SK-N-SH (cell line): ENCODE measurements around the gene PMM2. TPM values are rescaled to one million over a fixed set of nuclear protein-coding genes. Genes with fewer than 3 reads are reported as not detected.

Experiments
- CTCF ChIA-PET: fragments of 300-600, 350-600 bp; formaldehyde crosslinking; extraction: SDS; loops from one replicate; lab custom pipeline; 2021; lab: Yijun Ruan, JAX
- POLR2A ChIA-PET: fragments of 350-600 bp; sonication (Branson Sonifier 250); formaldehyde crosslinking; extraction: SDS; loops from one replicate; lab custom pipeline; 2020; ENCODE audit warnings: antibody characterized with exemption, inconsistent platforms; lab: Yijun Ruan, JAX
- DNase-seq: peaks from one replicate; pipeline ENCODE4 v3.0.0; 2012
- H2AFZ ChIP-seq: fragments of 200-600 bp; sonication (generic); 2 replicates; pipeline ENCODE4 v1.8.1; 2016; ENCODE audit warnings: antibody characterized with exemption, mild to moderate bottlenecking, low read depth
- H3F3A ChIP-seq: fragments of 200-600 bp; sonication (generic); replicated peaks from 2 replicates; pipeline ENCODE3; 2016; ENCODE audit warnings: antibody characterized with exemption, mild to moderate bottlenecking; ENCODE audit not compliant: insufficient read depth
- H3K27ac ChIP-seq, 2 experiments: fragments of 200-500 bp in 1 of 2; fragments of 200-600 bp in 1 of 2; sonication (Bioruptor generic) in 1 of 2; sonication (generic), shearing (Covaris generic) in 1 of 2; 2 replicates each; pipeline versions ENCODE4 v1.5.1 to v1.6.1; 2014 to 2016; ENCODE audit warnings: low read depth in 2 of 2, inconsistent platforms in 1 of 2, low read length in 1 of 2, mild to moderate bottlenecking in 1 of 2, mixed read lengths in 1 of 2
- H3K27me3 ChIP-seq: fragments of 200-600 bp; sonication (generic), shearing (Covaris generic); 2 replicates; pipeline ENCODE4 v1.6.1; 2016; ENCODE audit warnings: mixed run types; ENCODE audit not compliant: insufficient read depth
- H3K36me3 ChIP-seq, 2 experiments: fragments of 200-500 bp in 1 of 2; fragments of 200-600 bp in 1 of 2; sonication (Bioruptor generic) in 1 of 2; sonication (generic) in 1 of 2; replicated peaks in 1 of 2; 2 replicates each; pipeline versions ENCODE3 to v1.5.1; 2014 to 2016; ENCODE audit warnings: low read length in 1 of 2, mild to moderate bottlenecking in 1 of 2; ENCODE audit not compliant: insufficient read depth in 2 of 2, control insufficient read depth in 1 of 2
- H3K4me1 ChIP-seq, 2 experiments: fragments of 200-500 bp in 1 of 2; fragments of 200-600 bp in 1 of 2; sonication (Bioruptor generic) in 1 of 2; sonication (generic), shearing (Covaris generic) in 1 of 2; 2 replicates each; pipeline versions ENCODE4 v1.5.1 to v1.6.1; 2014 to 2016; ENCODE audit warnings: low read depth in 1 of 2, low read length in 1 of 2, mixed run types in 1 of 2; ENCODE audit not compliant: insufficient read depth in 2 of 2, control insufficient read depth in 1 of 2
- H3K4me2 ChIP-seq: fragments of 200-600 bp; sonication (generic), shearing (Covaris generic); 2 replicates; pipeline ENCODE4 v1.6.1; 2017; ENCODE audit warnings: mixed run types
- H3K4me3 ChIP-seq, 2 experiments: fragments of 200-500 bp in 1 of 2; fragments of 200-600 bp in 1 of 2; sonication (Bioruptor generic) in 1 of 2; sonication (generic), shearing (Covaris generic) in 1 of 2; 2 replicates each; pipeline versions ENCODE4 v1.5.1 to v1.8.1; 2014 to 2016; ENCODE audit warnings: low read depth in 2 of 2, inconsistent platforms in 1 of 2, low read length in 1 of 2, mild to moderate bottlenecking in 1 of 2, mixed read lengths in 1 of 2, moderate library complexity in 1 of 2
- H3K79me2 ChIP-seq: fragments of 200-600 bp; sonication (generic); 2 replicates; pipeline ENCODE4 v1.8.1; 2017; ENCODE audit warnings: mild to moderate bottlenecking; ENCODE audit not compliant: insufficient read depth
- H3K9ac ChIP-seq: fragments of 200-600 bp; sonication (generic); 2 replicates; pipeline ENCODE4 v1.6.1; 2017; ENCODE audit warnings: mixed run types
- H3K9me2 ChIP-seq: fragments of 200-600 bp; sonication (generic); 2 replicates; pipeline ENCODE4 v1.6.1; 2017; ENCODE audit warnings: mixed run types
- H3K9me3 ChIP-seq: fragments of 200-600 bp; sonication (generic); 2 replicates; pipeline ENCODE4 v1.6.1; 2017; ENCODE audit warnings: mixed run types, mild to moderate bottlenecking, moderate library complexity
- H4K20me1 ChIP-seq: fragments of 200-600 bp; sonication (generic); 2 replicates; pipeline ENCODE4 v1.6.1; 2017; ENCODE audit warnings: mild to moderate bottlenecking, mixed run types; ENCODE audit not compliant: insufficient read depth
- CHD2 ChIP-seq: fragments of 150-350 bp; IDR thresholded peaks from 2 replicates; pipeline ENCODE4 v1.6.1; 2018; ENCODE audit warnings: low read length; ENCODE audit not compliant: partially characterized antibody
- CTCF ChIP-seq: fragments of 200-600 bp; sonication (generic); IDR thresholded peaks from 2 replicates; pipeline ENCODE4 v1.6.1; 2017; ENCODE audit warnings: antibody characterized with exemption, mild to moderate bottlenecking, moderate library complexity
- ELF1 ChIP-seq: IDR thresholded peaks from 2 replicates; pipeline ENCODE4 v1.4.0; 2012
- EP300 ChIP-seq, 2 experiments: IDR thresholded peaks; 2 replicates each; pipeline versions ENCODE4 v1.4.0 to v1.6.1; 2012; ENCODE audit warnings: borderline replicate concordance in 1 of 2, low read depth in 1 of 2, low read length in 1 of 2
- FOSL2 ChIP-seq: IDR thresholded peaks from 2 replicates; pipeline ENCODE4 v1.4.0; 2012; ENCODE audit warnings: low read depth, mild to moderate bottlenecking, moderate library complexity, borderline replicate concordance
- GABPA ChIP-seq: IDR thresholded peaks from 2 replicates; pipeline ENCODE4 v1.4.0; 2012; ENCODE audit warnings: low read depth, mild to moderate bottlenecking
- GATA2 ChIP-seq: sonication (generic); formaldehyde crosslinking; IDR thresholded peaks from 2 replicates; pipeline ENCODE4 v1.5.0; 2020; ENCODE audit warnings: mild to moderate bottlenecking, missing genetic modification reagents
- JUND ChIP-seq: IDR thresholded peaks from 2 replicates; pipeline ENCODE4 v1.4.0; 2012
- MAX ChIP-seq: IDR thresholded peaks from 2 replicates; pipeline ENCODE4 v1.4.0; 2012; ENCODE audit warnings: low read depth
- MEF2A ChIP-seq: IDR thresholded peaks from 2 replicates; pipeline ENCODE4 v1.4.0; 2012; ENCODE audit warnings: low read depth, borderline replicate concordance
- NFIC ChIP-seq: IDR thresholded peaks from 2 replicates; pipeline ENCODE4 v1.4.0; 2012; ENCODE audit warnings: borderline replicate concordance
- PBX3 ChIP-seq: IDR thresholded peaks from 2 replicates; pipeline ENCODE4; 2012
- POLR2AphosphoS5 ChIP-seq: IDR thresholded peaks from 2 replicates; pipeline ENCODE4 v1.6.1; 2012; ENCODE audit warnings: low read depth, low read length
- RCOR1 ChIP-seq: fragments of 150-350 bp; IDR thresholded peaks from 2 replicates; pipeline ENCODE4 v1.6.1; 2017; ENCODE audit warnings: antibody characterized with exemption, low read length
- REST ChIP-seq: IDR thresholded peaks from 2 replicates; pipeline ENCODE4 v1.6.1; 2012; ENCODE audit warnings: mild to moderate bottlenecking, low read depth, low read length, moderate library complexity
- SMC3 ChIP-seq: IDR thresholded peaks from 2 replicates; pipeline ENCODE4 v1.6.1; 2012; ENCODE audit warnings: low read depth, low read length, improper control_type of control experiment
- TAF1 ChIP-seq: IDR thresholded peaks from 2 replicates; pipeline ENCODE4 v1.6.1; 2012; ENCODE audit warnings: low read depth, mild to moderate bottlenecking, low read length, moderate library complexity, borderline replicate concordance
- TCF12 ChIP-seq: IDR thresholded peaks from 2 replicates; pipeline ENCODE4 v1.4.0; 2012
- YY1 ChIP-seq: IDR thresholded peaks from 2 replicates; pipeline ENCODE4 v1.4.0; 2012; ENCODE audit warnings: low read depth, mild to moderate bottlenecking
- WGBS: methylation state at CpG from one replicate; pipeline ENCODE4 v1.1.6; 2017; ENCODE audit warnings: low lambda C conversion rate; 5-methylcytosine and 5-hydroxymethylcytosine counted together
- polyA plus RNA-seq, 3 experiments: library from polyadenylated mRNA; depleted of rRNA; stranded (reverse); fragments of >200 nt; gene quantifications; 2 replicates each; pipeline ENCODE4 v1.2.3, GENCODE V29; 2012

The PMM2 gene
- polyA plus RNA-seq, 1 of the 3 experiments (the other 2 are of a cell fraction) = 24.3 TPM

GRCh38 chr16:8850279-8850885 lies 52.7 kb downstream of the PMM2 start:
- H3K4me1 ChIP-seq = peaks cover 13 to 21% of the 10 kb centered on the region in 2 experiments; a peak in 3 of 4 replicates
- DNase-seq = peak; percentile 36
- H2AFZ ChIP-seq = no peak overlapping the region
- no peaks in the 10 kb centered on the region for H3K27me3 ChIP-seq
- peaks cover 28% of the 10 kb centered on the region; the same call in 1 of the 2 replicates for H3K79me2 ChIP-seq
- no peaks in the 10 kb centered on the region for H3K9me3 ChIP-seq
- TF ChIP-seq MEF2A = no peak
- peak; percentile 63 for TF ChIP-seq POLR2AphosphoS5
- peak; percentile 71 for TF ChIP-seq GABPA
- TF ChIP-seq EP300 (IDR thresholded peaks at IDR 0.05; ENCODE audit: borderline replicate concordance in 1 of 2, low read depth in 1 of 2, low read length in 1 of 2) = peak in 1 of 2 experiments; percentile 39; a peak in 1 of 4 replicates
- TF ChIP-seq NFIC = peak; percentile 61; the same call in 1 of the 2 replicates
- peak; percentile 60 for TF ChIP-seq TCF12
- TF ChIP-seq ELF1 = no peak
- TF ChIP-seq MAX = peak; percentile 70
- ChIA-PET CTCF (interaction anchor here (1.2 kb wide), 1 partner anchor 14 kb away, joined by 5 read pairs; no protein-coding TSS in a partner anchor), POLR2A (interaction anchor here (0.9 kb wide), 1 partner anchor 18 kb away, joined by 4 read pairs; the partner anchor contains the start of gene CARHSP1)
- no peaks in the 10 kb centered on the region for H3K9me2 ChIP-seq
- peak overlapping the region; percentile 53 to 82; a peak in 3 of 4 replicates for H3K27ac ChIP-seq
- no peak overlapping the region for H3K4me3 ChIP-seq
- peaks cover 23 to 37% of the 10 kb centered on the region in 2 experiments for H3K36me3 ChIP-seq
- H3F3A ChIP-seq = peaks cover 64% of the 10 kb centered on the region
- 41% methylated on average over 9 of the region's 11 CpGs for WGBS
- peak overlapping the region; percentile 25; the same call in 1 of the 2 replicates for H3K9ac ChIP-seq
- H4K20me1 ChIP-seq = peaks cover 37% of the 10 kb centered on the region
- H3K4me2 ChIP-seq = peak overlapping the region; percentile 65

- POLR2A ChIA-PET = interaction anchor here (1.4 kb wide), 1 partner anchor 9 kb away, joined by 5 read pairs; no protein-coding TSS in a partner anchor
- H3K36me3 ChIP-seq = peaks cover 28 to 45% of the 10 kb centered on the region in 2 experiments
- CTCF ChIA-PET = interaction anchor here (0.7 to 1.4 kb wide), 4 partner anchors 11 to 157 kb away, joined by 3 to 7 read pairs (median 3); no protein-coding TSS in a partner anchor
- TF ChIP-seq CTCF (no peak), FOSL2 (no peak), YY1 (no peak), MEF2A (no peak), ELF1 (no peak), POLR2AphosphoS5 (no peak), JUND (no peak), RCOR1 (no peak), REST (no peak), CHD2 (no peak), GATA2 (CRISPR knock-in tag) (no peak), TAF1 (no peak), TCF12 (no peak), SMC3 (no peak), PBX3 (no peak)
These were observed 54.2 kb downstream of the PMM2 start for GRCh38 chr16:8851761-8852403.

More at GRCh38 chr16:8851761-8852403, 54.2 kb downstream of the PMM2 start:
- H3K79me2 ChIP-seq = peaks cover 13% of the 10 kb centered on the region; the same call in 1 of the 2 replicates
- no peaks in the 10 kb centered on the region for H3K9me2 ChIP-seq
- no peak overlapping the region for H3K4me3 ChIP-seq
- peaks cover 31% of the 10 kb centered on the region for H4K20me1 ChIP-seq
- peak; percentile 42 for DNase-seq
- no peak overlapping the region; a peak in 1 of 4 replicates for H3K27ac ChIP-seq
- H3F3A ChIP-seq = peaks cover 59% of the 10 kb centered on the region
- H3K9ac ChIP-seq = no peak overlapping the region
- H3K27me3 ChIP-seq = no peaks in the 10 kb centered on the region
- peaks cover 13 to 21% of the 10 kb centered on the region in 2 experiments; a peak in 3 of 4 replicates for H3K4me1 ChIP-seq
- WGBS = 88% methylated on average over 6 of the region's 8 CpGs
- no peak overlapping the region for H2AFZ ChIP-seq
- no peak overlapping the region for H3K4me2 ChIP-seq
- H3K9me3 ChIP-seq = no peaks in the 10 kb centered on the region
